WTC11 (cell line): Measurements from ENCODE around the gene FAM107A. TPM values are rescaled to one million over a fixed set of nuclear protein-coding genes. Genes with fewer than 3 reads are reported as not detected.

Experiments used
- ATAC-seq: fragments of 200-7000 bp; cut with Tn5 transposase; 2 replicates; pipeline ENCODE4 v1.10.0; 2021; ENCODE audit warnings: mild to moderate bottlenecking, moderate library complexity
- CTCF ChIA-PET: fragments of 300-600 bp; sonication (Branson Sonifier 250); formaldehyde crosslinking; loops from one replicate; lab custom pipeline; 2021; ENCODE audit warnings: antibody characterized with exemption; lab: Charles Lee
- POLR2A ChIA-PET: fragments of 350-600 bp; sonication (Branson Sonifier 250); formaldehyde crosslinking; loops from one replicate; lab custom pipeline; 2021; ENCODE audit warnings: antibody characterized with exemption; lab: Charles Lee
- DNase-seq: peaks from one replicate; pipeline ENCODE4 v3.0.0; 2021; ENCODE audit warnings: low spot score
- H3K27ac Mint-ChIP-seq: 2 replicates; pipeline ENCODE4 v1.8.0; 2021; ENCODE audit warnings: mixed read lengths
- H3K27me3 Mint-ChIP-seq: 2 replicates; pipeline ENCODE4 v1.8.0; 2021; ENCODE audit warnings: low read depth, mild to moderate bottlenecking, moderate library complexity, mixed read lengths
- H3K36me3 Mint-ChIP-seq: 2 replicates; pipeline ENCODE4 v1.8.0; 2021; ENCODE audit warnings: mixed read lengths
- H3K4me1 Mint-ChIP-seq: 2 replicates; pipeline ENCODE4 v1.8.0; 2022; ENCODE audit warnings: mixed read lengths
- H3K4me3 Mint-ChIP-seq: 2 replicates; pipeline ENCODE4 v1.8.0; 2021; ENCODE audit warnings: mild to moderate bottlenecking, moderate library complexity, mixed read lengths
- H3K9me3 Mint-ChIP-seq: 2 replicates; pipeline ENCODE4 v1.8.0; 2021; ENCODE audit warnings: mixed read lengths
- ESRRA ChIP-seq: sonication (generic); formaldehyde crosslinking; IDR thresholded peaks from 2 replicates; pipeline ENCODE4 v1.8.1; 2022; ENCODE audit warnings: mild to moderate bottlenecking, missing genetic modification reagents, borderline replicate concordance
- JAZF1 ChIP-seq: fragments of 250-450 bp; sonication (Bioruptor Pico); IDR thresholded peaks from 2 replicates; pipeline ENCODE4 v1.9.0; 2021; ENCODE audit warnings: moderate library complexity, mild to moderate bottlenecking, inconsistent platforms
- JUN ChIP-seq: sonication (generic); formaldehyde crosslinking; IDR thresholded peaks from 2 replicates; pipeline ENCODE4 v1.8.0; 2023; ENCODE audit warnings: mild to moderate bottlenecking, missing genetic modification reagents
- MYBL2 ChIP-seq: sonication (generic); formaldehyde crosslinking; IDR thresholded peaks from 2 replicates; pipeline ENCODE4 v1.8.1; 2023; ENCODE audit warnings: mild to moderate bottlenecking, moderate library complexity, missing genetic modification reagents
- NR2C2 ChIP-seq: sonication (generic); formaldehyde crosslinking; IDR thresholded peaks from 2 replicates; pipeline ENCODE4 v1.8.0; 2022; ENCODE audit warnings: mild to moderate bottlenecking, missing genetic modification reagents
- SP1 ChIP-seq: sonication (generic); formaldehyde crosslinking; conservative IDR thresholded peaks from 2 replicates; pipeline ENCODE4 v1.8.1; 2022; ENCODE audit warnings: missing genetic modification reagents
- TEAD4 ChIP-seq: sonication (generic); formaldehyde crosslinking; IDR thresholded peaks from 2 replicates; pipeline ENCODE4 v1.8.0; 2022; ENCODE audit warnings: mild to moderate bottlenecking, missing genetic modification reagents
- ZBTB21 ChIP-seq: sonication (generic); formaldehyde crosslinking; IDR thresholded peaks from 2 replicates; pipeline ENCODE4 v1.8.1; 2023; ENCODE audit warnings: mild to moderate bottlenecking, missing genetic modification reagents, borderline replicate concordance
- ZNF232 ChIP-seq: sonication (generic); formaldehyde crosslinking; IDR thresholded peaks from 2 replicates; pipeline ENCODE4 v1.8.0; 2022; ENCODE audit warnings: mild to moderate bottlenecking, missing genetic modification reagents
- ZNF396 ChIP-seq: fragments of 250-450 bp; sonication (Bioruptor Pico); IDR thresholded peaks from 2 replicates; pipeline ENCODE4 v1.8.0; 2021; ENCODE audit warnings: mild to moderate bottlenecking, moderate library complexity, borderline replicate concordance
- total RNA-seq: library from RNA; stranded (reverse); gene quantifications from 3 replicates; pipeline ENCODE4 v1.2.3, GENCODE V29; 2021
- TF ChIP-seq, protein P1 (sequence below): sonication (generic); formaldehyde crosslinking; IDR thresholded peaks from 2 replicates; pipeline ENCODE4 v1.8.1; 2022; ENCODE audit warnings: low read depth, mild to moderate bottlenecking, moderate library complexity, missing genetic modification reagents, borderline replicate concordance
- TF ChIP-seq, protein P2 (sequence below): fragments of 250-450 bp; sonication (Bioruptor Pico); IDR thresholded peaks from 2 replicates; pipeline ENCODE4 v1.9.0; 2021; ENCODE audit warnings: mild to moderate bottlenecking, borderline replicate concordance
- TF ChIP-seq, protein P3 (sequence below): sonication (generic); formaldehyde crosslinking; IDR thresholded peaks from 2 replicates; pipeline ENCODE4 v1.8.0; 2022; ENCODE audit warnings: mild to moderate bottlenecking, missing genetic modification reagents
- TF ChIP-seq, protein P4 (sequence below): sonication (generic); formaldehyde crosslinking; IDR thresholded peaks from 2 replicates; pipeline ENCODE4 v1.8.1; 2022; ENCODE audit warnings: missing genetic modification reagents, borderline replicate concordance
- TF ChIP-seq, protein P5 (sequence below): sonication (generic); formaldehyde crosslinking; IDR thresholded peaks from 2 replicates; pipeline ENCODE4 v1.8.1; 2023; ENCODE audit warnings: mild to moderate bottlenecking, missing genetic modification reagents, borderline replicate concordance
- TF ChIP-seq, protein P6 (sequence below): fragments of 200-600 bp; IDR thresholded peaks from 2 replicates; pipeline ENCODE4 v1.8.0; 2022; ENCODE audit warnings: antibody characterized with exemption
- TF ChIP-seq, protein P7 (sequence below): sonication (generic); formaldehyde crosslinking; IDR thresholded peaks from 2 replicates; pipeline ENCODE4 v1.8.1; 2023; ENCODE audit warnings: mild to moderate bottlenecking, missing genetic modification reagents, moderate library complexity

Gene FAM107A
- total RNA-seq, 1 experiment from 2014 or later = 0.31 TPM

DNA sequence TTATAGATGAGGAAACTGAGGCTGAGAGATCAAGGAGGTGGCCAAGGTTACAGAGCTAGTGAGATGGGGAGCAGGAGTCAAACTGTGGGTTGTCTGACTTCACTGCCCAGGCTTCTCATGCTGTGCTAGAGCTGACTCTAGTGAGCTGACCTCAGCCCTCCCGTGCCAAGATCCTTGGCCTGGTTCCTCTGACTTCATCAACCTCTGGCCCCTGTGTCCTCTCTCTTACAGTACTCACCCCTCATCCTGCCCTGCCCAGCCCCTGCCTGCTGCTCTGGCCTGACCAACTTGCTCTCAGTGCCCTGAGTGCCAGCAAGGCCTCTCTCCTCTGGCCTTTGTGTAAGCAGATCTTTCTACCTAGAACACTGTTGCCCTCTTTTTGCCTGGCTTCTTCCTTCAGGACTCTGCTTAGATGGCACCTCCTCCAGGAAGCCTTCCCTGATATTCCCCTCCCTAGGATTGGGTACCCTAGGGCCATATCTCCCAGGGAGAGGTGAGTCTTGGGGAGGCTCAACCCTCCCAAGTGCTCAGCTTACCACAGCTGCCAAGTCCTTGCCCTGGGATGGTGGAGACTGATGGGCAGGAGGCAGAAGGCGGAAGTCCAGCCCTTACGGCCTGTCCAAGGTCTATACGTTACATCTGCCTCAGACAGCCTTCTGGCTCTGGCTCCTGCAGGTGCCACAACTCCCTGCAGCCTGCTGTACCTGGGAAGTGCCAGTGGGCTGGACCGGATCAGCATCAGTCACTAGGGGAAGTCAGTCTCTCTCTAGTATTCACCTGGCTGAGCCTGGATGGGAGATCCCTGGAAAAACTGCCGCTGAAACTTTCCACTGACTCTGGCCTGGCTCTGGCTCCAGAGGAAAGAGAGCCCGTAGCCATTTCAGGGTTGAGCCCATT, 36.3 kb upstream of the FAM107A start:
- Mint-ChIP-seq H3K27ac (no peak overlapping the region), H3K9me3 (no peaks in the 10 kb centered on the region), H3K4me3 (no peak overlapping the region), H3K4me1 (peaks cover 10% of the 10 kb centered on the region), H3K36me3 (no peaks in the 10 kb centered on the region), H3K27me3 (no peaks in the 10 kb centered on the region)
- no peak for DNase-seq
- TF ChIP-seq, protein P1, sequence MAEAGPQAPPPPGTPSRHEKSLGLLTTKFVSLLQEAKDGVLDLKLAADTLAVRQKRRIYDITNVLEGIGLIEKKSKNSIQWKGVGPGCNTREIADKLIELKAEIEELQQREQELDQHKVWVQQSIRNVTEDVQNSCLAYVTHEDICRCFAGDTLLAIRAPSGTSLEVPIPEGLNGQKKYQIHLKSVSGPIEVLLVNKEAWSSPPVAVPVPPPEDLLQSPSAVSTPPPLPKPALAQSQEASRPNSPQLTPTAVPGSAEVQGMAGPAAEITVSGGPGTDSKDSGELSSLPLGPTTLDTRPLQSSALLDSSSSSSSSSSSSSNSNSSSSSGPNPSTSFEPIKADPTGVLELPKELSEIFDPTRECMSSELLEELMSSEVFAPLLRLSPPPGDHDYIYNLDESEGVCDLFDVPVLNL (CRISPR knock-in tag) = no peak
- TF ChIP-seq JUN (no peak), SP1 (no peak), ESRRA (CRISPR knock-in tag) (no peak)
- TF ChIP-seq, protein P2, sequence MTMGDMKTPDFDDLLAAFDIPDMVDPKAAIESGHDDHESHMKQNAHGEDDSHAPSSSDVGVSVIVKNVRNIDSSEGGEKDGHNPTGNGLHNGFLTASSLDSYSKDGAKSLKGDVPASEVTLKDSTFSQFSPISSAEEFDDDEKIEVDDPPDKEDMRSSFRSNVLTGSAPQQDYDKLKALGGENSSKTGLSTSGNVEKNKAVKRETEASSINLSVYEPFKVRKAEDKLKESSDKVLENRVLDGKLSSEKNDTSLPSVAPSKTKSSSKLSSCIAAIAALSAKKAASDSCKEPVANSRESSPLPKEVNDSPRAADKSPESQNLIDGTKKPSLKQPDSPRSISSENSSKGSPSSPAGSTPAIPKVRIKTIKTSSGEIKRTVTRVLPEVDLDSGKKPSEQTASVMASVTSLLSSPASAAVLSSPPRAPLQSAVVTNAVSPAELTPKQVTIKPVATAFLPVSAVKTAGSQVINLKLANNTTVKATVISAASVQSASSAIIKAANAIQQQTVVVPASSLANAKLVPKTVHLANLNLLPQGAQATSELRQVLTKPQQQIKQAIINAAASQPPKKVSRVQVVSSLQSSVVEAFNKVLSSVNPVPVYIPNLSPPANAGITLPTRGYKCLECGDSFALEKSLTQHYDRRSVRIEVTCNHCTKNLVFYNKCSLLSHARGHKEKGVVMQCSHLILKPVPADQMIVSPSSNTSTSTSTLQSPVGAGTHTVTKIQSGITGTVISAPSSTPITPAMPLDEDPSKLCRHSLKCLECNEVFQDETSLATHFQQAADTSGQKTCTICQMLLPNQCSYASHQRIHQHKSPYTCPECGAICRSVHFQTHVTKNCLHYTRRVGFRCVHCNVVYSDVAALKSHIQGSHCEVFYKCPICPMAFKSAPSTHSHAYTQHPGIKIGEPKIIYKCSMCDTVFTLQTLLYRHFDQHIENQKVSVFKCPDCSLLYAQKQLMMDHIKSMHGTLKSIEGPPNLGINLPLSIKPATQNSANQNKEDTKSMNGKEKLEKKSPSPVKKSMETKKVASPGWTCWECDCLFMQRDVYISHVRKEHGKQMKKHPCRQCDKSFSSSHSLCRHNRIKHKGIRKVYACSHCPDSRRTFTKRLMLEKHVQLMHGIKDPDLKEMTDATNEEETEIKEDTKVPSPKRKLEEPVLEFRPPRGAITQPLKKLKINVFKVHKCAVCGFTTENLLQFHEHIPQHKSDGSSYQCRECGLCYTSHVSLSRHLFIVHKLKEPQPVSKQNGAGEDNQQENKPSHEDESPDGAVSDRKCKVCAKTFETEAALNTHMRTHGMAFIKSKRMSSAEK (CRISPR knock-in tag) = no peak
- TF ChIP-seq, protein P3, sequence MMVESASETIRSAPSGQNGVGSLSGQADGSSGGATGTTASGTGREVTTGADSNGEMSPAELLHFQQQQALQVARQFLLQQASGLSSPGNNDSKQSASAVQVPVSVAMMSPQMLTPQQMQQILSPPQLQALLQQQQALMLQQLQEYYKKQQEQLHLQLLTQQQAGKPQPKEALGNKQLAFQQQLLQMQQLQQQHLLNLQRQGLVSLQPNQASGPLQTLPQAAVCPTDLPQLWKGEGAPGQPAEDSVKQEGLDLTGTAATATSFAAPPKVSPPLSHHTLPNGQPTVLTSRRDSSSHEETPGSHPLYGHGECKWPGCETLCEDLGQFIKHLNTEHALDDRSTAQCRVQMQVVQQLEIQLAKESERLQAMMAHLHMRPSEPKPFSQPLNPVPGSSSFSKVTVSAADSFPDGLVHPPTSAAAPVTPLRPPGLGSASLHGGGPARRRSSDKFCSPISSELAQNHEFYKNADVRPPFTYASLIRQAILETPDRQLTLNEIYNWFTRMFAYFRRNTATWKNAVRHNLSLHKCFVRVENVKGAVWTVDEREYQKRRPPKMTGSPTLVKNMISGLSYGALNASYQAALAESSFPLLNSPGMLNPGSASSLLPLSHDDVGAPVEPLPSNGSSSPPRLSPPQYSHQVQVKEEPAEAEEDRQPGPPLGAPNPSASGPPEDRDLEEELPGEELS (CRISPR knock-in tag) = no peak
- TF ChIP-seq, protein P4, sequence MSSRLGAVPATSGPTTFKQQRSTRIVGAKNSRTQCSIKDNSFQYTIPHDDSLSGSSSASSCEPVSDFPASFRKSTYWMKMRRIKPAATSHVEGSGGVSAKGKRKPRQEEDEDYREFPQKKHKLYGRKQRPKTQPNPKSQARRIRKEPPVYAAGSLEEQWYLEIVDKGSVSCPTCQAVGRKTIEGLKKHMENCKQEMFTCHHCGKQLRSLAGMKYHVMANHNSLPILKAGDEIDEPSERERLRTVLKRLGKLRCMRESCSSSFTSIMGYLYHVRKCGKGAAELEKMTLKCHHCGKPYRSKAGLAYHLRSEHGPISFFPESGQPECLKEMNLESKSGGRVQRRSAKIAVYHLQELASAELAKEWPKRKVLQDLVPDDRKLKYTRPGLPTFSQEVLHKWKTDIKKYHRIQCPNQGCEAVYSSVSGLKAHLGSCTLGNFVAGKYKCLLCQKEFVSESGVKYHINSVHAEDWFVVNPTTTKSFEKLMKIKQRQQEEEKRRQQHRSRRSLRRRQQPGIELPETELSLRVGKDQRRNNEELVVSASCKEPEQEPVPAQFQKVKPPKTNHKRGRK (CRISPR knock-in tag) = no peak
- ChIA-PET POLR2A (no interaction called here), CTCF (interaction anchor here (1.1 kb wide), 1 partner anchor 17 kb away, joined by 4 read pairs; no protein-coding TSS in a partner anchor)
- ATAC-seq = peak; percentile 66

DNA sequence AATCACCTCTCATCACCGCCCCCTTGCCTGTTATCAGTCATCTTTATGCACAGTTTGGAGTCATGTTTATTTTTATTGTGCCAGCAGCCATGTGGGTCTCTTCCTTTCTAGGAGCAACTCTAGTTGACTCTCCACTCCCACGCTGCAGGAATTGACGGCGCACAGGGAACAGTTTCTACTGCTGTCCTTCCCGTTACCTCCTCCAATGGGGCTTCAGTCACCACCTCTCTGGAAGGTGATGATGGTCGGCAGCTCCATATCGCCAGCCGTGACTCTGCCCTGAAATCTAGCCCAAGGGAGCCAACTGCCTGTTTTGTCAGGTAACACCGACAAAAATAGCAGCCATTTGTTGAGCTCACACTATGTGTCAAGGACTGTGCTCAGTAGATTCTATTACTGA, 35.6 kb upstream of the FAM107A start:
- ChIA-PET CTCF (interaction anchor here (1.1 kb wide), 1 partner anchor 17 kb away, joined by 4 read pairs; no protein-coding TSS in a partner anchor), POLR2A (no interaction called here)
- H3K4me3 Mint-ChIP-seq = no peak overlapping the region

More for the DNA sequence above, 35.6 kb upstream of the FAM107A start:
- no peaks in the 10 kb centered on the region for H3K9me3 Mint-ChIP-seq
- ATAC-seq (no peak), DNase-seq (no peak)
- TF ChIP-seq ZNF396 (CRISPR knock-in tag) (no peak), TEAD4 (CRISPR knock-in tag) (no peak), ZBTB21 (no peak), ZNF232 (no peak), JAZF1 (CRISPR knock-in tag) (no peak), NR2C2 (CRISPR knock-in tag) (no peak), MYBL2 (CRISPR knock-in tag) (no peak)
- TF ChIP-seq, protein P5, sequence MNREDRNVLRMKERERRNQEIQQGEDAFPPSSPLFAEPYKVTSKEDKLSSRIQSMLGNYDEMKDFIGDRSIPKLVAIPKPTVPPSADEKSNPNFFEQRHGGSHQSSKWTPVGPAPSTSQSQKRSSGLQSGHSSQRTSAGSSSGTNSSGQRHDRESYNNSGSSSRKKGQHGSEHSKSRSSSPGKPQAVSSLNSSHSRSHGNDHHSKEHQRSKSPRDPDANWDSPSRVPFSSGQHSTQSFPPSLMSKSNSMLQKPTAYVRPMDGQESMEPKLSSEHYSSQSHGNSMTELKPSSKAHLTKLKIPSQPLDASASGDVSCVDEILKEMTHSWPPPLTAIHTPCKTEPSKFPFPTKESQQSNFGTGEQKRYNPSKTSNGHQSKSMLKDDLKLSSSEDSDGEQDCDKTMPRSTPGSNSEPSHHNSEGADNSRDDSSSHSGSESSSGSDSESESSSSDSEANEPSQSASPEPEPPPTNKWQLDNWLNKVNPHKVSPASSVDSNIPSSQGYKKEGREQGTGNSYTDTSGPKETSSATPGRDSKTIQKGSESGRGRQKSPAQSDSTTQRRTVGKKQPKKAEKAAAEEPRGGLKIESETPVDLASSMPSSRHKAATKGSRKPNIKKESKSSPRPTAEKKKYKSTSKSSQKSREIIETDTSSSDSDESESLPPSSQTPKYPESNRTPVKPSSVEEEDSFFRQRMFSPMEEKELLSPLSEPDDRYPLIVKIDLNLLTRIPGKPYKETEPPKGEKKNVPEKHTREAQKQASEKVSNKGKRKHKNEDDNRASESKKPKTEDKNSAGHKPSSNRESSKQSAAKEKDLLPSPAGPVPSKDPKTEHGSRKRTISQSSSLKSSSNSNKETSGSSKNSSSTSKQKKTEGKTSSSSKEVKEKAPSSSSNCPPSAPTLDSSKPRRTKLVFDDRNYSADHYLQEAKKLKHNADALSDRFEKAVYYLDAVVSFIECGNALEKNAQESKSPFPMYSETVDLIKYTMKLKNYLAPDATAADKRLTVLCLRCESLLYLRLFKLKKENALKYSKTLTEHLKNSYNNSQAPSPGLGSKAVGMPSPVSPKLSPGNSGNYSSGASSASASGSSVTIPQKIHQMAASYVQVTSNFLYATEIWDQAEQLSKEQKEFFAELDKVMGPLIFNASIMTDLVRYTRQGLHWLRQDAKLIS (CRISPR knock-in tag) = no peak
- TF ChIP-seq, protein P6, sequence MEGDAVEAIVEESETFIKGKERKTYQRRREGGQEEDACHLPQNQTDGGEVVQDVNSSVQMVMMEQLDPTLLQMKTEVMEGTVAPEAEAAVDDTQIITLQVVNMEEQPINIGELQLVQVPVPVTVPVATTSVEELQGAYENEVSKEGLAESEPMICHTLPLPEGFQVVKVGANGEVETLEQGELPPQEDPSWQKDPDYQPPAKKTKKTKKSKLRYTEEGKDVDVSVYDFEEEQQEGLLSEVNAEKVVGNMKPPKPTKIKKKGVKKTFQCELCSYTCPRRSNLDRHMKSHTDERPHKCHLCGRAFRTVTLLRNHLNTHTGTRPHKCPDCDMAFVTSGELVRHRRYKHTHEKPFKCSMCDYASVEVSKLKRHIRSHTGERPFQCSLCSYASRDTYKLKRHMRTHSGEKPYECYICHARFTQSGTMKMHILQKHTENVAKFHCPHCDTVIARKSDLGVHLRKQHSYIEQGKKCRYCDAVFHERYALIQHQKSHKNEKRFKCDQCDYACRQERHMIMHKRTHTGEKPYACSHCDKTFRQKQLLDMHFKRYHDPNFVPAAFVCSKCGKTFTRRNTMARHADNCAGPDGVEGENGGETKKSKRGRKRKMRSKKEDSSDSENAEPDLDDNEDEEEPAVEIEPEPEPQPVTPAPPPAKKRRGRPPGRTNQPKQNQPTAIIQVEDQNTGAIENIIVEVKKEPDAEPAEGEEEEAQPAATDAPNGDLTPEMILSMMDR = no peak
- TF ChIP-seq, protein P7, sequence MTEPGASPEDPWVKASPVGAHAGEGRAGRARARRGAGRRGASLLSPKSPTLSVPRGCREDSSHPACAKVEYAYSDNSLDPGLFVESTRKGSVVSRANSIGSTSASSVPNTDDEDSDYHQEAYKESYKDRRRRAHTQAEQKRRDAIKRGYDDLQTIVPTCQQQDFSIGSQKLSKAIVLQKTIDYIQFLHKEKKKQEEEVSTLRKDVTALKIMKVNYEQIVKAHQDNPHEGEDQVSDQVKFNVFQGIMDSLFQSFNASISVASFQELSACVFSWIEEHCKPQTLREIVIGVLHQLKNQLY (CRISPR knock-in tag) = no peak
- no peaks in the 10 kb centered on the region for H3K27me3 Mint-ChIP-seq
- H3K4me1 Mint-ChIP-seq = peaks cover 9% of the 10 kb centered on the region
- no peak overlapping the region for H3K27ac Mint-ChIP-seq
- no peaks in the 10 kb centered on the region for H3K36me3 Mint-ChIP-seq
